GM21423 (cell line): ENCODE measurements around the gene CALHM3.

Experiments
- ATAC-seq: cut with Tn5 transposase; IDR thresholded peaks from one replicate; pipeline ENCODE4 v1.9.1; 2021; ENCODE audit warnings: mild to moderate bottlenecking, moderate library complexity; ENCODE audit not compliant: unreplicated experiment

The CALHM3 gene

GRCh38 chr10:103475437-103475836 is 3.6 kb downstream of the CALHM3 start:
- ATAC-seq = no peak

DNA sequence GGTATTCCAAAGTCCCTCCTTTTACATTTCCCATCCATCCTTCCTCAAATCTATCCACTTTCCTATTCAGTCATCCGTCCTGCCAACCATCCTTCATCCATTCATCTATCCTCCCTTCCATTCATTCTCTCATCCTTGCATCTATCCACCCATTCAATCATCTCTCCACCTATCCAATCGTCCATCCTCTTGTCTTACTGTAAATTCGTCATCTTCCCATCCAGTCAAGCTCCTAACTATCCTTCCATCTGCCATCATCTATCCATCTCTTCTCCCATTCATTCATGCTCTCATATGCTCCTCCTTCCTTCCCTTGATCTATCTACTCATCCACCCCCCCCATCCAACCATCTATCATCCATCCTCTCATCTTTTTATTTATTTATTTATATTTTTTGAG is 5.0 kb downstream of the CALHM3 start:
- no peak for ATAC-seq

GRCh38 chr10:103473261-103473671 is 5.8 kb downstream of the CALHM3 start:
- no peak for ATAC-seq

- ATAC-seq = peak; percentile 24
These were observed 7.0 kb downstream of the CALHM3 start for GRCh38 chr10:103472005-103472404.

- peak; percentile 75 for ATAC-seq
These were observed 8.0 kb downstream of the CALHM3 start for GRCh38 chr10:103470761-103471653.

DNA sequence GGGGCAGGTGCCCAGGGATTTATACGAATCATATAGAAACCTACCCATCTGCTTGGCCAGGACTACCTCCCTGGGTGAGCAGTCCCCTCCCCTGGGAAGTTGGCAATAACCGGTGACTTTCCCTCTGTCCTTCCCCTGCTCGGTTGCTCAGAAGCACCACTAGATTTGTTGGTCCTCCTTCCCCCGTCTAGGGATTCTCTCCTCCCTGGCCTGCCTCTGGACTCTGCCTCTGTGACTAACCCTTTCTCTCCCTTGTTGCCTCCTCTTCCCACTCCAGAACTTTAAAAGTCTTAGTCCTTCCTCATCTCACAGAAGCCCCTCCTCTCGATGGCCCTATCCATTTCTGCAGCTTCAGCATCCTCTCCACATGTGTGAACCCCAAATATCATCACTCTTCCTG is 9.8 kb downstream of the CALHM3 start:
- no peak for ATAC-seq

DNA sequence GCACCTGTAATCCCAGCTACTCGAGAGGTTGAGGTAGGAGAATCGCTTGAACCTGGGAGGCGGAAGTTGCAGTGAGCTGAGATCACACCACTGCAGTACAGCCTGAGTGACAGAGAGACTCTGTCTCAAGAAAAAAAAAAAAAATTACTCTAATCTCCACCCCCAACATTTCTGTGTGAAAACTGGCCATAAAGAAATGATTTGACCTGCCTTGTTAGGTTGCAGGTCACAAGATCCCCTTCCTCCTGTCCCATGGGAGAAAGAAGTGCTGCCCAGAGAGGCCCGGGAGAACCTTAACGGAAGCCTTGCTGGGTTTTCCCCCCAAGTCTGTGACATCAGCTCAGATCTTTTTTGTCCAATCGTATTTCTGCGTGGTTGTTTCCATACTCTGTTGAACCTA is 11.6 kb downstream of the CALHM3 start:
- no peak for ATAC-seq

DNA sequence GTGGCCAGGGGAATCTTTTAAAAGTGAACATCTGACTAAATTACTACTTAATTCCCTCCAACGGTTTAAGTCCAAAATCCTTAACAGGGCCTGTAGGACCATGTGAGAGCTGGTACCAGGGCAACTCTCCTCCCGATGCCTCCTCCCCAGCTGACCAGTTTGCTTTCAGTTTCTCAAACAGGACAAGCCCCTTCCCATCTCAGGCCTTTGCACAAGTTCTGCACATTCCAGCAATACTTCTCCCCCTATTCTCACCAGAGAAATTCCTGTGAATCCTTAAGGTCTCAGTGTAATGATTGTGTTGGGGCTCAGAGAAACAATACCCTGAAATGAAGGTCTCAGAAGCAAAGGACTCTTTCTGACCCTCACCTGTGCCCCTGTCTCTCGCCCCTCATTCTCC is 12.3 kb downstream of the CALHM3 start:
- ATAC-seq = no peak

DNA sequence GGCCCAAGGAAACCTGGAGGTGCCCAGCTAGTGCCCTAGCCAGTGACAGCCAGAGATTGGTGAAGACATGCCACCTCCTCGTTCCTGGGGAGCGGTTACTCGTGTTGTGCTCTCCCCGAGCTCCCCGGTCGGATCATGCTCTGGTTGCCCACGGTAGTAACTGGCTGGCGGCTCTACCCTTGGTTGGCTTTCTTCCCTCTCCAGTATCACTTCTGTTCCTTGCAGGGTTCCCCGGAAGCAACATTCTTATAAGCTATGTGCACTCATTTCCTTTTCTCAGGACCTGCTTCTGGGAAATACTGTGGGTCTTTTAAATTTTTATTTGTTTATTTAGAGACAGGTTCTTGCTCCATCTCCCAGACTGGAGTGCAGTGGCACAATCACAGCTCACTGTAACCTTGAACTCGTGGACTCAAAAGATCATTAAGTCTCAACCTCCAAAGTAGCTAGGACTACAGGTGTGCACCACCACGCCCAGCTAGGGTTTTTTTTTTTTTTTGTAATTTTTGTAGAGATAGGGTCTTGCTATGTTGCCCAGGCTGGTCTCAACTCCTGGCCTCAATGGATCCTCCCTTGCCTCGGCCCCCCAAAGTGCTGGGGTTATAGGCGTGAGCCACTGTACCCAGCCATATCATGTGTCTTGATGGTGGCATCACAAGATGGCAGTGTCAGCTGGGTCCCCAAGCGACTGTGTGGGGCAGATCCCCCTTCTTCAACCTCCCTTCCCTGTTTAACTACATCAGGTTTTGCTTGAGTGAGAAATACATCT is 13.4 kb downstream of the CALHM3 start:
- ATAC-seq = no peak

GRCh38 chr10:103463499-103463898 is 15.5 kb downstream of the CALHM3 start:
- ATAC-seq = no peak

GRCh38 chr10:103459615-103460014 is 19.4 kb downstream of the CALHM3 start:
- ATAC-seq = no peak

DNA sequence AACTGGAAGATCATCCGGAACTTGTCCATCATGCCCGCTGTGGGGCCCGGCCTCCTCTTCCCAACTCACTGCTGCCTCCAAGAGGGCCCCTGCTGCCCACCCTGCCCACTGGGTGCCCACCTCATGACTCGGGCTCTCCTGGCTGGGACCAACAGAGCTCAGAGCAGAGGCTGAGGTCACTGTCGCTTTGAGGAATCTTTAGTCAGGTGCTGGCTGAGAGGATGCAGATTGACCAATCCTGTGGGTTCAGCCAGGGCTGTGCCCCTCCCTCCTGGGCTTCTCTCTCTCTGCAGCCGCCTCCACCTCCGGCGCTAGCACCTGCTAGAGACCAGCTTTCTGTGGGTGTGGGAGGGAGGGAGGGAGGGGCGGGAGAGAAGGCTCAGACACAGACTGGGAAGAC is 20.3 kb downstream of the CALHM3 start, which contains the start of gene CALHM1:
TSS of gene CALHM1 (minus strand) at position 181 of the 400 bp plus-strand sequence. CDS start at position 32, 149 bp downstream.
- no peak for ATAC-seq

- ATAC-seq = no peak
These were observed 21.0 kb downstream of the CALHM3 start for GRCh38 chr10:103457896-103458583.

- ATAC-seq = no peak
These were observed 21.8 kb downstream of the CALHM3 start for GRCh38 chr10:103457176-103457712.

GRCh38 chr10:103456074-103456660 is 22.9 kb downstream of the CALHM3 start:
- no peak for ATAC-seq

GRCh38 chr10:103455235-103455634 is 23.8 kb downstream of the CALHM3 start:
- ATAC-seq = no peak

- ATAC-seq = no peak
These were observed 25.0 kb downstream of the CALHM3 start for GRCh38 chr10:103454026-103454425.

DNA sequence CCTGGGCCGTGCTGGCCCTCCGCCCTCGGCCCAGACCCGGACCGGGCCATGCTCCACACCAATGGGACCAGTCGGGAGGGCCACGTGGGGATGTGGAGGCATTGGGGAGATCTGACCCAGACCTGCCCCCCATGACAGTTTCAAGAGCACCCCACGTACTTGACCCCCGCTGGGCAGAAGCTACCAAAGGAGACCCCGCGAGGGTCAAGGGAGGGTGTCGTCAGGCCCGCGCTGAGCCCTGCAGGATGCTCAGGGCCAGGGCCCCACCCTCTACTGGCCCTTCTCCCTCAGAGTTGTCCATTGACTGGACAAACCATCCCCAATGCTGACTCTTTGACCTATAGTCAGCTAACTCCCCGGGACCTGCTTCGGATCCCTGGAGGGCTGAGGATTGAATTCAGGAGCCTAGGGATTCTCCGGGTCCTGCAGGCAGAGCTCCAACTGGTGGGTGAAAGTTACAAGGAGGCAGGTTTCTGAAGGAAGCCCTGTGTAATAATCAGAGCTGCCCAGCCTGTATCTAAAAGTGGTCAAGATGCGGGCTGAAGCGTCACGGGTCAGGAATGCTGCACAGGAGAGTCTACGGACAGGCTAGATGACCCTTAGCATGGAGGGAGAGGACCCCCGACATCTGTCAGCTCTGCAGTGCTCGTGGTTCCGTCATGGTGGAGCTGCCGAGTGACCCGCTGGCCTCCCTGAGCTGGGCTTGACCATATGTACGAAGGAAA is 26.4 kb downstream of the CALHM3 start:
- no peak for ATAC-seq

DNA sequence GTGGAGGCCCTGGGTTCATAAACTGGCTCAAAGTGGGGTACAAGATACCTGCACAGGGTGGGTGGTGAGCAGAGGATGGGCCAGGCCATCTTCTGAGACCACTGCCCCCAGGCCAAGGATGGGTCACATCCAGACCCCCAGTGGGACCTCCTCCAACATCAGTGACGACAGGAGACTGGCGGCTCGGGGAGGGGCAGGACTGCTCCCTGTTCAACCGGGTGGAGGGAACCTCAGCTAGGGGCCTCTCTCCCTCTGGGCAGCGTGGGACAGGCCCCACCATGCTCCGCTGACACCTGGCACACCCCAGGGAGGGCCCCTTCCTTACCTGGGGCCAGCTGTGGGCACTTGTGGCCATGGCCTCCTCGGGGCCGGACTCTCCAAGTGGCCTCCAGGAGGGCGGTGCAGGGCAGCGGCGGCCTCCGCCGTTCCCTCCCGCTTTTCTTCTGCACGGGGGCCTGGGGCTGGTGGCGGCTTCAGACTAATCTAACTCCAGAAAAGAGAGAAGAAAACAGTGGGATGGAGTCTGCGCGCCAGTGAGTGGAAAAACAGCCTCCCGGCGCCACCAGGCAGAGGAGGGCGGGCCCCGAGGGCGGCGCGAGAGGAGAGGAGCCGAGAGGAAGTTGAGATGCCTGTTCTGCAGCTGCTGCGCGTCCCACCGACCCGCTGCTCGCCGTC is 27.1 kb downstream of the CALHM3 start, which contains the start of gene CALHM2:
TSS of gene CALHM2 (minus strand) at position 540 of the 675 bp plus-strand sequence. CDS start 2,429 bp downstream, outside the sequence.
- peak; percentile 55 for ATAC-seq
